Activated CD8-positive, alpha-beta memory T cell treated with anti-CD3 and anti-CD28 coated beads, Interleukin-2, amount 50 U/mL, for 1 hour (primary cell): ENCODE results near the gene TXNDC17.
"Not testable (repeated sequence)": the region's sequence is repeated elsewhere in the genome, so short reads cannot be mapped to it uniquely, and the experiment has no call there.

Experiments
- DNase-seq: peaks from one replicate; pipeline ENCODE4 v3.0.0-alpha.2; 2020; ENCODE audit errors: extremely low read depth

TXNDC17 gene

DNA sequence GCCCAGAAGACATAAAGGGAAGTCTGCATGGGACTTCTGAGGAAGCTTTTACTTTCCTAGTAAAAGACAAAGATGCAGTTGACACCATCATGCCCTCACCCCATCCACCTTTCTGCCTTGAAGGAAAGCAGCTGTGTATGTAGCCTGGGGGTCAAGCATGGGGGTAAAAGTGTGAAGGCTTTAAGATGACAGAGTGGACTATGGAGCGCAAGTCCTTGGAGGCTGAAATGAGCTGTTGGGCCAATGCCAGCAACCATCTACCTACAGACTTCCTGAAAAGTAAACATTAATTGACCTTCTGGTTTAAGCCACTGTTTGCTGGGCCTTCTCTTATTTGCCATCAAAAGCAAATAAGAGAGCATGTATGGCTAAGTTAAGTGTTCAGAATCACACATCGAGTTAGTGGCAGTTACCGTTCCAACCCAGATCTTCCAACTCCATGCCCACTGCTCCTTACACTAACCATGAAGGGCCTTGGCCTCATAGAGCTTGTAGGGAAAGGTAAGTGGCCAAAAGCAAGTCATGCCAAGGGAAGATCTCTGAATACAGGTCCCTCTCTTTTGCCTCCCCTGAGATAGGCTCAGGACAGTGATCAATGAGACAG is 42.3 kb downstream of the TXNDC17 start:
- DNase-seq, result no peak

DNA sequence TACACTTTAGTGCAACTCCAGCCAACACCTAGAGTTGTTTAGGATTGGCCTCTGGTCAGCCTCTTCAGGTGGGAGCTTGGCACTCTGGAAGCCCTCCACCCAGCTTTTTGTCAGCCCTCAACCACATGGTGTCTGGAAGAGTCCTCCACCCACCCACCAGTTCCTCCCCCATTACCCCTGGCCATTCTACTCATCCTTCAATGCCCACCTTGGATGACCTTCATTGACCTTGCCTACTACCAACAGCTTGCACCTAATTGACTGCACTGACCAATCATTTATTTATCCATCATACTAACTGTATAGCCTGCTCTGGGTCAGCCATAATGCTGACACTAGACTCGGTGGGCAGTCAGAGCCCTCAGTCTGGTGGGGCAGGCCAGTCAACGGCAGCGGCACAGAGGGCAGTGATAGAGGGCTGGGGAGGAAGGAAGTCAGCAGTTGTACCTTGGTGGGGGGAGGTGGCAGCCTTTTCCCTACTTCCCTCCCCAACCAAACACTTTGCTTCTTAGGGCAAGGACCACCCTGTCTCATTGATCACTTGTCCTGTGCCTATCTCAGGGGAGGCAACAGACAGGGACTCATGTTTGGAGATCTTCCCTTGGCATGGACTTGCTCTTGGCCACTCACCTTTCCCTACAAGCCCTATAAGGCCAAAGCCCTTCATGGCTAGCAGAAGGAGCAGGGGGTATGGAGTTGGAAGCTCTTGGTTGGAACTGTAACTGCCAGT is 43.0 kb downstream of the TXNDC17 start:
- DNase-seq, result no peak

DNA sequence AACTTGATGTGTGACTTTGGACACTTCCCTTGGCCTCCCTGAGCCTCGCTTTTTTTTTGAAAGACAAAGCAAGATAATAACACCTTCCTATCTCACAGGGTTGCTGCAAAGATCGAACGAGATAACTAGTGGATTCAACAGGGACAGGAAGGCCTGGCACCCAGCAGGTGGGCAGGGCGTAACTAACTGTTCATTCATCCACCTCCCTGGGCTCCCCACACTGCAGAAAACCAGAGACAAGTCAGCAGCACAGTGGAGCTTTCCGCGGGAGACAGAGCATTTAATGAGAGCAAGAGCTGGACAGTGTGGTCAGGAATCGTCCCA is 43.6 kb downstream of the TXNDC17 start:
- no peak for DNase-seq

DNA sequence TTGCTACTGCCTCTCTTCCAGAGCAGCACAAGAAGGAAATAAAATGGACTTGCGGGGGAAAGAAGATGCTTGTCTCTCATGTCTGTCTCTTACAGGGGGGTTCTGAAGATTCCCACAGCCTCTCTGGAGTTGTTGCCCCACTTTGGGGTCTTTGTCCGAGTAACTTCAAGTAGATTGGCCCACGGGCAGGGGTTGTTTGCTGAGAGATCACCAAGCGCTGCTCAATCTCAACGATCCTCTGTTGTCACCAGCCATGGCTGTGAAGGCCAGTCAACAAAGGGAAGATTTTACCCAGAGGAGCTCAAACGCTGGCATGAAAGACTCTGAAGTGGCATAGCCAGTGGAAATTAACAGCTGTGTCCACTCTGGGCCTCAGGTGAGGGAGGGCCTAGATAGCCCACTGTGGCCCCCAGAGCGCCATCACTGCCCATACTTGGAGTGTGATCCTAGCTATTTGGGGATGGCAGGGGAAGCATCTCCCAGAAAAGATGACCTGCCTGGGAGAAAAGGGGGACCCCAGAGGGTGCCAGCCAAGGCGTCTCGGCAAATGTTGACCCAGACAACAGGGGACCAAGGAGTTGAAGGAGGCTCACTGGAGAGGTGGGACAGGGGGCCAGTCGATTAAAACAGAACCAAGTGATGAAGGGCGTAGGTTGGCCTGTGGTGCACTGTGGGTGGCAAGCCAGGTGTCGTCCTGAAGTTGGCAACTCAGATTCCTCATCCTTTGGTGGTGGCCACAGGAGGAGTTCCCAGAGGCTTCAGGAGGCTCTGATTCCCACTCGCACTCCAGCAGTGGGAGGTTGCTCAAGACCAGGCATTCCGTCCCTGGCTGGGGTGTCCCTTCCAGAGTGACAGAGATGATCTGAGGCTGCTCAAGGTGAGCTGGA is 44.3 kb downstream of the TXNDC17 start:
- no peak for DNase-seq

DNA sequence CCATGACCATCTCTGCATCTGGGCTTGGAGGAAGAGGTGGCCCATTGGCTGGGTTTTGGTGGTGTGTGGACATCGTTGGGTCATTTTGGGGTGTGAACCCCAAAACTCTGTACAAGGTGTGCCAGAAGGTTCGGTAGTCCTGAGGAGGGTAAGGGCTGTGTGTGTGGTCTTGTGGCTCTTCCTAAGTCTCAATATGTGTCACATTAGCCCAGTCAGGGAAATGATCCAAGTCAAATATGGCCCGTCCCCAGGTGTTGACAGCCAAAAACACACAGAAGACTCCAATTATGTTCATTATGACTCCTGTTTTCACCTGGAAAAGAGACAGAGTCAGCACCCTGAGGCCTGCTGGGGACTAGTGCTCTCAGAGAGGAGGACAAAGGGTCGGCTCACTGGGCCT is 45.2 kb downstream of the TXNDC17 start:
- no peak for DNase-seq

DNA sequence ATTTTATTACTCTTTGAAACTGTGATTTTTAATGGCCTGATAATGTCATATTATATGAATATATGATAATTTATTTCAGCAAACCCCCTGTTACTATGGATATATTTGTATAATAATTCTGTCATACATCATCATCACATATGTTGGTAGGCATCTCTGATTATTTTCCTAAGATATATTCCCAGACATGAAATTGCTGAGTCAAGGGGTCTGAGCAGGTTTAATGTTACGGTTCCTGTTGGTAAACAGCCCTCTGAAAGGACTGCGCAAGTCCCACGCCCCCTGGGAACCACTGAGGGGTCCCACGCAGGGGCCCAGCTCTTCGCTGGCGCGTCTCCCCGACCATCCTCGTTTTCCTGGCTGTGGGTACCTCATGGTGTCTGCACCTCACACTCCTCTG is 48.1 kb downstream of the TXNDC17 start:
- no peak for DNase-seq

DNA sequence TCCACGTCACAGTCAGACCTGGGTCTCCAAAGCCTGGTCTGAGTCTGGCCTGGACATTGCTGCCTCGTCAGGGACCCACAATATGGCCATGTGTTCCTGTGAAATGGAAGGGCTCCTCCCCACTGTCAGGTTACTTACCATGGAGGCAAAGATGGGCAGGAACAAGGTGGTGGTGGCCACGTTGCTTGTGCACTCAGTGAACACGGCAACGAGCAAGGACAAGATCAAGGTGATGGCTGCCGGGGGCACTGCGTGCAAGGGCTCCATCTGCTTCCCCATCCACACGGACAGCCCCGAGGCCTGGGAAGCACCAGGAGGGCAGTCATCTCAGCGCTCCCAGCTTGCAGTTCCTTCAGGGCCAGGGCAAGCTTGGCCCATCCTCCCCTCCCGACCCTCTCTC is 49.8 kb downstream of the TXNDC17 start:
- DNase-seq, result no peak

DNA sequence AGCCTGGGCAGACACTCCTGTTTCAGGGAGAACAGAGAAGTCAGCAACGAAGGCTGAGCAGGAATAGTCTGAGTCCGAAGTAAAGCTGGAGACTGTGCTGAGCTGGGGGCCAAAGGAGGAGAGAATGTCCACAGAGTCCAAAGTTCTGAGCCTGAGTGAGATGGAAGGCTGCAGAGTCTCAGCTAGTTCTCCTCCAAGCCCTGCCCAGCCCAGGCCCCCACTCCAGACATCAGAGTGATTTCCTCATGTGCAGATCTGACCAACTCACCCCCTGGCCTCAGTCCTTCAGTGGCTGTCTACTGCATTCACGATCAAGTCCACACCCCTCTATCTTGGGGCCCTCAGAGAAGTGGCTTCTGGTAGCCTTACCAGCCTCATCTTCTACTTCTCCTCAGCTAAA is 50.7 kb downstream of the TXNDC17 start:
- no peak for DNase-seq

DNA sequence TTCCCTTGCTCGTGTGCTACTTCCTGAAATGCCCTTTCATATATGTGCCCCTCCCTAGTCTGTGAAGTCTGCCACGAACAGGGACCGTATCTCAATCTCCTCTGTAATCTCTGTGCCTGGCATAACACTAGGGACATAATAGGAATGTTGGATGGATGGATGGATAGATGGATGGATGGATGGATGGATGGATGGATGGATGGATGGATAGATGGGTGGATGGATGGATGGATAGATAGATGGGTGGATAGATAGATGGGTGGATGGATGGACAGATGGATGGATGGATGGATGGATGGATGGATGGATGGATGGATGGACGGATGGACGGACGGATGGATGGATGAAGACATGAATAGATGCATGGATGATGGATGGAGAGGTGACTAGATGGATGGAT is 51.1 kb downstream of the TXNDC17 start:
- not testable (repeated sequence) for DNase-seq
